T-helper 1 cell treated with Interleukin-12 subunit alpha and Interleukin-12 subunit beta and Interleukin-4 antibody, amounts not matched to agents 30 ng/mL and 1 ng/mL, for 36 hours (primary cell): ENCODE data around the gene NAA25. TPM values are rescaled to one million over a fixed set of nuclear protein-coding genes. Genes with fewer than 3 reads are reported as not detected.
"Not testable (repeated sequence)": the region's sequence is repeated elsewhere in the genome, so short reads cannot be mapped to it uniquely, and the experiment has no call there.

Source experiments
- intact Hi-C: fragments of 100-400 bp; cut with micrococcal nuclease; formaldehyde crosslinking; loops from one replicate; pipeline ENCODE4 v1.15.1; 2024
- total RNA-seq: library from RNA; stranded (reverse); gene quantifications from 2 replicates; pipeline ENCODE4 v1.2.3, GENCODE V29; 2022

Gene NAA25
- total RNA-seq, 1 donor from 2014 or later, result 45.4 TPM

- intact Hi-C loops, result loop anchor here (1.0 to 10.0 kb wide), 15 partner anchors 12 to 1611 kb away; partner anchors contain the start of genes ANAPC7, ATXN2, BRAP and MAPKAPK5
Measured at GRCh38 chr12:112012775-112013600, 95.6 kb downstream of the NAA25 start, which contains the start of the genes ERP29 and TMEM116. ERP29 (plus strand) TSS chr12:112013426; CDS start chr12:112013466, 40 bp downstream. TMEM116 (minus strand) TSS chr12:112013165; CDS start chr12:112005270, 7,895 bp downstream.

- intact Hi-C loops, result loop anchor here (1.0 to 10.0 kb wide), 7 partner anchors 10 to 1609 kb away; partner anchors contain the start of genes ANAPC7, ATXN2, OAS1 and OAS2
Measured at GRCh38 chr12:112011685-112012084, 96.9 kb downstream of the NAA25 start.

- intact Hi-C loops, result loop anchor here (5.0 to 10.0 kb wide), 4 partner anchors 292 to 1608 kb away; partner anchors contain the start of genes ANAPC7, OAS1 and OAS2
Measured at GRCh38 chr12:112010415-112011344, 97.9 kb downstream of the NAA25 start.

GRCh38 chr12:112009596-112009995 lies 99.0 kb downstream of the NAA25 start:
- intact Hi-C loops, result not testable (repeated sequence)

- intact Hi-C loops, result no loop called here
Measured at GRCh38 chr12:112008918-112009317, 99.7 kb downstream of the NAA25 start.

GRCh38 chr12:112007945-112008344 lies 100.6 kb downstream of the NAA25 start:
- intact Hi-C loops, result no loop called here

- intact Hi-C loops, result no loop called here
Measured at GRCh38 chr12:112005419-112006395, 102.9 kb downstream of the NAA25 start.

GRCh38 chr12:112004041-112004440 lies 104.5 kb downstream of the NAA25 start:
- intact Hi-C loops, result no loop called here

GRCh38 chr12:112001576-112001975 lies 107.0 kb downstream of the NAA25 start:
- intact Hi-C loops, result loop anchor here (1.0 kb wide), 2 partner anchors 8 to 11 kb away; no protein-coding TSS in a partner anchor

GRCh38 chr12:112000820-112001219 lies 107.8 kb downstream of the NAA25 start:
- intact Hi-C loops, result loop anchor here (1.0 kb wide), 2 partner anchors 8 to 11 kb away; no protein-coding TSS in a partner anchor

- intact Hi-C loops, result not testable (repeated sequence)
Measured at GRCh38 chr12:111999129-111999528, 109.5 kb downstream of the NAA25 start.

- intact Hi-C loops, result no loop called here
Measured at GRCh38 chr12:111998015-111998414, 110.6 kb downstream of the NAA25 start.

GRCh38 chr12:111997300-111997699 lies 111.3 kb downstream of the NAA25 start:
- intact Hi-C loops, result no loop called here

- intact Hi-C loops, result no loop called here
Measured at GRCh38 chr12:111995782-111996480, 112.7 kb downstream of the NAA25 start.

- intact Hi-C loops, result loop anchor here (1.0 to 5.0 kb wide), 5 partner anchors 19 to 152 kb away; partner anchors contain the start of genes ERP29, MAPKAPK5, TMEM116 and TRAFD1
Measured at GRCh38 chr12:111994211-111995111, 114.1 kb downstream of the NAA25 start.

GRCh38 chr12:111993292-111994150 lies 115.1 kb downstream of the NAA25 start:
- intact Hi-C loops, result loop anchor here (1.0 to 5.0 kb wide), 7 partner anchors 8 to 393 kb away; partner anchors contain the start of genes ERP29, MAPKAPK5, TMEM116 and TRAFD1

- intact Hi-C loops, result loop anchor here (2.0 to 5.0 kb wide), 3 partner anchors 135 to 394 kb away; partner anchors contain the start of genes MAPKAPK5 and TRAFD1
Measured at GRCh38 chr12:111992464-111992863, 116.1 kb downstream of the NAA25 start.
